Fibroblast of skin of right quadriceps (primary cell): ENCODE data around the gene NOTCH3.

Source experiments
- DNase-seq: peaks from one replicate; pipeline ENCODE4 v3.0.0-alpha.2; 2013

NOTCH3 gene

GRCh38 chr19:15195371-15196334 lies 5.1 kb downstream of the NOTCH3 start:
- peak; percentile 51 for DNase-seq

GRCh38 chr19:15194938-15195337 lies 5.9 kb downstream of the NOTCH3 start:
- no peak for DNase-seq

GRCh38 chr19:15191982-15192381 lies 8.8 kb downstream of the NOTCH3 start:
- DNase-seq: no peak

- DNase-seq: no peak
Observed at GRCh38 chr19:15191514-15191913, 9.3 kb downstream of the NOTCH3 start.

GRCh38 chr19:15188851-15189250 lies 11.9 kb downstream of the NOTCH3 start:
- DNase-seq: no peak

- DNase-seq: no peak
Observed at GRCh38 chr19:15187026-15188007, 13.5 kb downstream of the NOTCH3 start.

- DNase-seq: no peak
Observed at GRCh38 chr19:15185188-15185587, 15.6 kb downstream of the NOTCH3 start.

- DNase-seq: no peak
Observed at GRCh38 chr19:15184776-15185175, 16.0 kb downstream of the NOTCH3 start.

GRCh38 chr19:15181394-15181793 lies 19.4 kb downstream of the NOTCH3 start:
- no peak for DNase-seq

- DNase-seq: no peak
Observed at GRCh38 chr19:15180451-15181390, 20.1 kb downstream of the NOTCH3 start.

- DNase-seq: no peak
Observed at GRCh38 chr19:15178629-15179308, 22.0 kb downstream of the NOTCH3 start.

- peak; percentile 65 for DNase-seq
Observed at GRCh38 chr19:15177269-15178116, 23.3 kb downstream of the NOTCH3 start.

- no peak for DNase-seq
Observed at GRCh38 chr19:15175609-15176008, 25.2 kb downstream of the NOTCH3 start.

GRCh38 chr19:15173746-15174404 lies 26.9 kb downstream of the NOTCH3 start:
- DNase-seq: no peak

- DNase-seq: no peak
Observed at GRCh38 chr19:15170345-15170744, 30.4 kb downstream of the NOTCH3 start.

GRCh38 chr19:15169541-15170285 lies 31.1 kb downstream of the NOTCH3 start:
- DNase-seq: no peak

- no peak for DNase-seq
Observed at GRCh38 chr19:15166700-15167099, 34.1 kb downstream of the NOTCH3 start.

- DNase-seq: no peak
Observed at GRCh38 chr19:15161028-15161984, 39.5 kb downstream of the NOTCH3 start.
